ENCODE results near the gene DPP6.

DPP6 gene

GRCh38 chr7:154777489-154777888 lies 725.3 kb downstream of the DPP6 start:
- Histone ChIP-seq H3K9ac (ENCODE audit: low read depth, low read length) (no peak overlapping the region), H3K4me1 (ENCODE audit: insufficient read depth, low read length) (no peaks in the 10 kb centered on the region), H3K9me3 (ENCODE audit: control insufficient read depth, insufficient read depth, low read length) (no peaks in the 10 kb centered on the region), H3K36me3 (ENCODE audit: insufficient read depth, low read length) (no peaks in the 10 kb centered on the region)

- no peaks in the 10 kb centered on the region for H3K36me3 ChIP-seq (ENCODE audit: insufficient read depth, low read length)
- no peaks in the 10 kb centered on the region for H3K4me1 ChIP-seq (ENCODE audit: insufficient read depth, low read length)
- no peaks in the 10 kb centered on the region for H3K9me3 ChIP-seq (ENCODE audit: control insufficient read depth, insufficient read depth, low read length)
- no peak overlapping the region for H3K9ac ChIP-seq (ENCODE audit: low read depth, low read length)
Observed at GRCh38 chr7:154777908-154778307, 725.7 kb downstream of the DPP6 start.

GRCh38 chr7:154781369-154782303 lies 729.4 kb downstream of the DPP6 start:
- no peaks in the 10 kb centered on the region for H3K9me3 ChIP-seq (ENCODE audit: control insufficient read depth, insufficient read depth, low read length)
- H3K4me1 ChIP-seq (ENCODE audit: insufficient read depth, low read length), result no peaks in the 10 kb centered on the region
- no peak overlapping the region for H3K9ac ChIP-seq (ENCODE audit: low read depth, low read length)
- H3K36me3 ChIP-seq (ENCODE audit: insufficient read depth, low read length), result no peaks in the 10 kb centered on the region

- no peaks in the 10 kb centered on the region for H3K4me1 ChIP-seq (ENCODE audit: insufficient read depth, low read length)
- no peaks in the 10 kb centered on the region for H3K36me3 ChIP-seq (ENCODE audit: insufficient read depth, low read length)
- H3K9ac ChIP-seq (ENCODE audit: low read depth, low read length), result no peak overlapping the region
- H3K9me3 ChIP-seq (ENCODE audit: control insufficient read depth, insufficient read depth, low read length), result no peaks in the 10 kb centered on the region
Observed at GRCh38 chr7:154783281-154783909, 731.2 kb downstream of the DPP6 start.

- Histone ChIP-seq H3K9me3 (ENCODE audit: control insufficient read depth, insufficient read depth, low read length) (no peaks in the 10 kb centered on the region), H3K4me1 (ENCODE audit: insufficient read depth, low read length) (no peaks in the 10 kb centered on the region), H3K36me3 (ENCODE audit: insufficient read depth, low read length) (no peaks in the 10 kb centered on the region), H3K9ac (ENCODE audit: low read depth, low read length) (no peak overlapping the region)
Observed at GRCh38 chr7:154785898-154786297, 733.7 kb downstream of the DPP6 start.

GRCh38 chr7:154789404-154789803 lies 737.2 kb downstream of the DPP6 start:
- no peaks in the 10 kb centered on the region for H3K9me3 ChIP-seq (ENCODE audit: control insufficient read depth, insufficient read depth, low read length)
- no peaks in the 10 kb centered on the region for H3K4me1 ChIP-seq (ENCODE audit: insufficient read depth, low read length)
- no peak overlapping the region for H3K9ac ChIP-seq (ENCODE audit: low read depth, low read length)
- no peaks in the 10 kb centered on the region for H3K36me3 ChIP-seq (ENCODE audit: insufficient read depth, low read length)

- no peaks in the 10 kb centered on the region for H3K36me3 ChIP-seq (ENCODE audit: insufficient read depth, low read length)
- no peaks in the 10 kb centered on the region for H3K9me3 ChIP-seq (ENCODE audit: control insufficient read depth, insufficient read depth, low read length)
- no peaks in the 10 kb centered on the region for H3K4me1 ChIP-seq (ENCODE audit: insufficient read depth, low read length)
- H3K9ac ChIP-seq (ENCODE audit: low read depth, low read length), result no peak overlapping the region
Observed at GRCh38 chr7:154791611-154792010, 739.4 kb downstream of the DPP6 start.

- no peaks in the 10 kb centered on the region for H3K9me3 ChIP-seq (ENCODE audit: control insufficient read depth, insufficient read depth, low read length)
- H3K9ac ChIP-seq (ENCODE audit: low read depth, low read length), result no peak overlapping the region
- H3K36me3 ChIP-seq (ENCODE audit: insufficient read depth, low read length), result no peaks in the 10 kb centered on the region
- no peaks in the 10 kb centered on the region for H3K4me1 ChIP-seq (ENCODE audit: insufficient read depth, low read length)
Observed at GRCh38 chr7:154792436-154793055, 740.3 kb downstream of the DPP6 start.

- no peaks in the 10 kb centered on the region for H3K4me1 ChIP-seq (ENCODE audit: insufficient read depth, low read length)
- no peaks in the 10 kb centered on the region for H3K36me3 ChIP-seq (ENCODE audit: insufficient read depth, low read length)
- no peak overlapping the region for H3K9ac ChIP-seq (ENCODE audit: low read depth, low read length)
- no peaks in the 10 kb centered on the region for H3K9me3 ChIP-seq (ENCODE audit: control insufficient read depth, insufficient read depth, low read length)
Observed at GRCh38 chr7:154794147-154794780, 742.1 kb downstream of the DPP6 start.

- H3K9ac ChIP-seq (ENCODE audit: low read depth, low read length), result no peak overlapping the region
- no peaks in the 10 kb centered on the region for H3K4me1 ChIP-seq (ENCODE audit: insufficient read depth, low read length)
- no peaks in the 10 kb centered on the region for H3K9me3 ChIP-seq (ENCODE audit: control insufficient read depth, insufficient read depth, low read length)
- no peaks in the 10 kb centered on the region for H3K36me3 ChIP-seq (ENCODE audit: insufficient read depth, low read length)
Observed at GRCh38 chr7:154795014-154795413, 742.8 kb downstream of the DPP6 start.

GRCh38 chr7:154795437-154795836 lies 743.2 kb downstream of the DPP6 start:
- no peaks in the 10 kb centered on the region for H3K36me3 ChIP-seq (ENCODE audit: insufficient read depth, low read length)
- H3K9me3 ChIP-seq (ENCODE audit: control insufficient read depth, insufficient read depth, low read length), result no peaks in the 10 kb centered on the region
- H3K4me1 ChIP-seq (ENCODE audit: insufficient read depth, low read length), result no peaks in the 10 kb centered on the region
- no peak overlapping the region for H3K9ac ChIP-seq (ENCODE audit: low read depth, low read length)

GRCh38 chr7:154804449-154804848 lies 752.3 kb downstream of the DPP6 start:
- H3K4me1 ChIP-seq (ENCODE audit: insufficient read depth, low read length), result no peaks in the 10 kb centered on the region
- no peaks in the 10 kb centered on the region for H3K36me3 ChIP-seq (ENCODE audit: insufficient read depth, low read length)
- H3K9ac ChIP-seq (ENCODE audit: low read depth, low read length), result no peak overlapping the region
- H3K9me3 ChIP-seq (ENCODE audit: control insufficient read depth, insufficient read depth, low read length), result no peaks in the 10 kb centered on the region

GRCh38 chr7:154812027-154812426 lies 759.8 kb downstream of the DPP6 start:
- Histone ChIP-seq H3K9me3 (ENCODE audit: control insufficient read depth, insufficient read depth, low read length) (no peaks in the 10 kb centered on the region; the same call in none of the 2 replicates), H3K9ac (ENCODE audit: low read depth, low read length) (no peak overlapping the region), H3K36me3 (ENCODE audit: insufficient read depth, low read length) (no peaks in the 10 kb centered on the region), H3K4me1 (ENCODE audit: insufficient read depth, low read length) (no peaks in the 10 kb centered on the region)

GRCh38 chr7:154817224-154817896 lies 765.2 kb downstream of the DPP6 start:
- Histone ChIP-seq H3K4me1 (ENCODE audit: insufficient read depth, low read length) (no peaks in the 10 kb centered on the region), H3K9me3 (ENCODE audit: control insufficient read depth, insufficient read depth, low read length) (no peaks in the 10 kb centered on the region; the same call in 1 of the 2 replicates), H3K36me3 (ENCODE audit: insufficient read depth, low read length) (no peaks in the 10 kb centered on the region), H3K9ac (ENCODE audit: low read depth, low read length) (no peak overlapping the region)

Measured in ES-I3 (cell line).